Measurements from ENCODE around the gene UHMK1.

Gene UHMK1

GRCh38 chr1:162549001-162549400 lies 51.4 kb downstream of the UHMK1 start:
- DNase-seq, result no peak
- TF ChIP-seq, protein P1, sequence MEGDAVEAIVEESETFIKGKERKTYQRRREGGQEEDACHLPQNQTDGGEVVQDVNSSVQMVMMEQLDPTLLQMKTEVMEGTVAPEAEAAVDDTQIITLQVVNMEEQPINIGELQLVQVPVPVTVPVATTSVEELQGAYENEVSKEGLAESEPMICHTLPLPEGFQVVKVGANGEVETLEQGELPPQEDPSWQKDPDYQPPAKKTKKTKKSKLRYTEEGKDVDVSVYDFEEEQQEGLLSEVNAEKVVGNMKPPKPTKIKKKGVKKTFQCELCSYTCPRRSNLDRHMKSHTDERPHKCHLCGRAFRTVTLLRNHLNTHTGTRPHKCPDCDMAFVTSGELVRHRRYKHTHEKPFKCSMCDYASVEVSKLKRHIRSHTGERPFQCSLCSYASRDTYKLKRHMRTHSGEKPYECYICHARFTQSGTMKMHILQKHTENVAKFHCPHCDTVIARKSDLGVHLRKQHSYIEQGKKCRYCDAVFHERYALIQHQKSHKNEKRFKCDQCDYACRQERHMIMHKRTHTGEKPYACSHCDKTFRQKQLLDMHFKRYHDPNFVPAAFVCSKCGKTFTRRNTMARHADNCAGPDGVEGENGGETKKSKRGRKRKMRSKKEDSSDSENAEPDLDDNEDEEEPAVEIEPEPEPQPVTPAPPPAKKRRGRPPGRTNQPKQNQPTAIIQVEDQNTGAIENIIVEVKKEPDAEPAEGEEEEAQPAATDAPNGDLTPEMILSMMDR (IDR thresholded peaks at IDR 0.05; ENCODE audit: low read length), result no peak
- no peak overlapping the region for H3K9ac ChIP-seq (ENCODE audit: low read length)
- H3K4me2 ChIP-seq (ENCODE audit: low read depth, low read length), result no peak overlapping the region
- no peaks in the 10 kb centered on the region for H4K20me1 ChIP-seq (ENCODE audit: insufficient read depth, low read length)
- no peak overlapping the region for H3K4me3 ChIP-seq (ENCODE audit: low read length)
- no peak overlapping the region for H2AFZ ChIP-seq (ENCODE audit: low read length)
- no peaks in the 10 kb centered on the region for H3K79me2 ChIP-seq (ENCODE audit: low read length)
- no peaks in the 10 kb centered on the region for H3K9me2 ChIP-seq (replicated peaks; ENCODE audit: insufficient read depth, low read length)
- H3K27ac ChIP-seq (ENCODE audit: low read length), result no peak overlapping the region
- H3K9me3 ChIP-seq (replicated peaks; ENCODE audit: insufficient read depth, low read length), result no peaks in the 10 kb centered on the region
- no peaks in the 10 kb centered on the region for H3K4me1 ChIP-seq (ENCODE audit: low read length)
- H3F3A ChIP-seq (ENCODE audit: insufficient read depth, low read length), result no peaks in the 10 kb centered on the region
- H3K36me3 ChIP-seq (replicated peaks; ENCODE audit: insufficient read depth, low read length), result no peaks in the 10 kb centered on the region
- H3K27me3 ChIP-seq (replicated peaks; ENCODE audit: insufficient read depth, low read length), result no peaks in the 10 kb centered on the region

DNA sequence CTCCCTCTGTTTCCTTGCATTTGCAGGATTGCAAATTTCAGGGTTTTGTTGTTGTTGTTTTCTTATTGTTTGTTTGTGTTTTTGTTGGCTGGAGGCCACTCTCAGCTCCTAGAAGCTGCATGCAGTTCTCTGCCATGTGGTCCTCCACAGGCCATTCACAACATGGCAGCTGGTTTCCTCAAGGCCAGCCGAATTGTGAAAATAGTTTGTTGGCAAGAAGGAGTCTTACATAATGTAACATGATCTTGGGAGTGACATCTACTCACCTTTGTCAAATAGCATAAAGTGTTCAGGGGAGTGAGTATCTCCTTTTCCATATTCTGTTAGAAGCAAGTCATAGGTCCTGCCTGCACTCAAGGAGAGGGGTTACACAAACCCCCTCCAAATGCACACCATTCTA lies 53.3 kb downstream of the UHMK1 start:
- no peak overlapping the region for H3K9ac ChIP-seq (ENCODE audit: low read length)
- TF ChIP-seq EZH2 (optimal IDR thresholded peaks at IDR 0.05; ENCODE audit: low read depth, low read length), result no peak
- no peak for TF ChIP-seq EZH2phosphoT487 (IDR thresholded peaks at IDR 0.05; ENCODE audit: low read length)
- TF ChIP-seq, protein P1 (IDR thresholded peaks at IDR 0.05; ENCODE audit: low read length), result no peak
- no peaks in the 10 kb centered on the region for H3K9me2 ChIP-seq (replicated peaks; ENCODE audit: insufficient read depth, low read length)
- H3K4me2 ChIP-seq (ENCODE audit: low read depth, low read length), result no peak overlapping the region
- no peak overlapping the region for H3K4me3 ChIP-seq (ENCODE audit: low read length)
- H3K9me3 ChIP-seq (replicated peaks; ENCODE audit: insufficient read depth, low read length), result no peaks in the 10 kb centered on the region
- no peak for DNase-seq
- H3K27ac ChIP-seq (ENCODE audit: low read length), result no peak overlapping the region
- no peaks in the 10 kb centered on the region for H3K36me3 ChIP-seq (replicated peaks; ENCODE audit: insufficient read depth, low read length)
- no peaks in the 10 kb centered on the region for H3F3A ChIP-seq (ENCODE audit: insufficient read depth, low read length)
- no peak overlapping the region for H2AFZ ChIP-seq (ENCODE audit: low read length)
- no peaks in the 10 kb centered on the region for H3K4me1 ChIP-seq (ENCODE audit: low read length)
- no peaks in the 10 kb centered on the region for H4K20me1 ChIP-seq (ENCODE audit: insufficient read depth, low read length)
- no peaks in the 10 kb centered on the region for H3K79me2 ChIP-seq (ENCODE audit: low read length)
- no peaks in the 10 kb centered on the region for H3K27me3 ChIP-seq (replicated peaks; ENCODE audit: insufficient read depth, low read length)

- H2AFZ ChIP-seq (ENCODE audit: low read length), result no peak overlapping the region
- H3K4me3 ChIP-seq (ENCODE audit: low read length), result no peak overlapping the region
- H3K9ac ChIP-seq (ENCODE audit: low read length), result no peak overlapping the region
- no peaks in the 10 kb centered on the region for H3K4me1 ChIP-seq (ENCODE audit: low read length)
- H3K79me2 ChIP-seq (ENCODE audit: low read length), result no peaks in the 10 kb centered on the region
- no peak overlapping the region for H3K27ac ChIP-seq (ENCODE audit: low read length)
- no peaks in the 10 kb centered on the region for H4K20me1 ChIP-seq (ENCODE audit: insufficient read depth, low read length)
- DNase-seq, result no peak
- no peak overlapping the region for H3K4me2 ChIP-seq (ENCODE audit: low read depth, low read length)
- no peaks in the 10 kb centered on the region for H3F3A ChIP-seq (ENCODE audit: insufficient read depth, low read length)
- H3K36me3 ChIP-seq (replicated peaks; ENCODE audit: insufficient read depth, low read length), result no peaks in the 10 kb centered on the region
- no peaks in the 10 kb centered on the region for H3K27me3 ChIP-seq (replicated peaks; ENCODE audit: insufficient read depth, low read length)
- H3K9me2 ChIP-seq (replicated peaks; ENCODE audit: insufficient read depth, low read length), result no peaks in the 10 kb centered on the region
- no peak for TF ChIP-seq EZH2phosphoT487 (IDR thresholded peaks at IDR 0.05; ENCODE audit: low read length)
- no peak for TF ChIP-seq EZH2 (optimal IDR thresholded peaks at IDR 0.05; ENCODE audit: low read depth, low read length)
- TF ChIP-seq, protein P1 (IDR thresholded peaks at IDR 0.05; ENCODE audit: low read length), result no peak
- no peaks in the 10 kb centered on the region for H3K9me3 ChIP-seq (replicated peaks; ENCODE audit: insufficient read depth, low read length)
Measured at GRCh38 chr1:162551969-162552683, 54.5 kb downstream of the UHMK1 start.

Data from MM.1S (cell line).